ENCODE measurements around the gene DUSP5. TPM values are rescaled to one million over a fixed set of nuclear protein-coding genes. Genes with fewer than 3 reads are reported as not detected.
"Not testable (repeated sequence)": the region's sequence is repeated elsewhere in the genome, so short reads cannot be mapped to it uniquely, and the experiment has no call there.

The DUSP5 gene
- total RNA-seq, 4 donors from 2014 or later, result 22.1 to 33.8 (median 26.3) TPM

DNA sequence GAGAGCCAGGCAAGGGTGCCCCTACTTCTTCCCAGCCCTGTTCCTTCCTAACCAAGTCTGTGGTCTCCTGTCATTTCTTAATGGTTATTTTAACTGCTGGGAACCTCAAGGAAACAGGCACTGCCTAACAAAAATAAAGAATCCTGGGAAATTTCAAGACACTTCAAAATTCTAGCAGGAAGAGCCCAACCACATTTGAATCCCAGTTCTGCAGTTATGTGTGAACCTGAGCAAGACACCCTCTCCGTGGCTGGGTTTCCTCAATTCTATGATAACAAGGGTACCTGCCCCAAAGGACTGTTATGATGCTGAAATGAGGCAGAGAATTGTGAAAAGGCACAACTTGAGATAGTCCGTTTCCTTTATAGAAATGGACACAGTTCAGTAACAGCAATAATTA lies 36.2 kb upstream of the DUSP5 start:
- Histone ChIP-seq H3K27me3 (no peaks in the 10 kb centered on the region), H3K27ac (no peak overlapping the region), H3K4me3 (no peak overlapping the region), H3K9me3 (no peaks in the 10 kb centered on the region), H3K4me1 (peaks cover 0 to 20% (median 7%) of the 10 kb centered on the region in 4 donors), H3K36me3 (no peaks in the 10 kb centered on the region)
- DNase-seq, result no peak
- no peak for TF ChIP-seq POLR2A (IDR thresholded peaks at IDR 0.05)
- TF ChIP-seq, protein P1, sequence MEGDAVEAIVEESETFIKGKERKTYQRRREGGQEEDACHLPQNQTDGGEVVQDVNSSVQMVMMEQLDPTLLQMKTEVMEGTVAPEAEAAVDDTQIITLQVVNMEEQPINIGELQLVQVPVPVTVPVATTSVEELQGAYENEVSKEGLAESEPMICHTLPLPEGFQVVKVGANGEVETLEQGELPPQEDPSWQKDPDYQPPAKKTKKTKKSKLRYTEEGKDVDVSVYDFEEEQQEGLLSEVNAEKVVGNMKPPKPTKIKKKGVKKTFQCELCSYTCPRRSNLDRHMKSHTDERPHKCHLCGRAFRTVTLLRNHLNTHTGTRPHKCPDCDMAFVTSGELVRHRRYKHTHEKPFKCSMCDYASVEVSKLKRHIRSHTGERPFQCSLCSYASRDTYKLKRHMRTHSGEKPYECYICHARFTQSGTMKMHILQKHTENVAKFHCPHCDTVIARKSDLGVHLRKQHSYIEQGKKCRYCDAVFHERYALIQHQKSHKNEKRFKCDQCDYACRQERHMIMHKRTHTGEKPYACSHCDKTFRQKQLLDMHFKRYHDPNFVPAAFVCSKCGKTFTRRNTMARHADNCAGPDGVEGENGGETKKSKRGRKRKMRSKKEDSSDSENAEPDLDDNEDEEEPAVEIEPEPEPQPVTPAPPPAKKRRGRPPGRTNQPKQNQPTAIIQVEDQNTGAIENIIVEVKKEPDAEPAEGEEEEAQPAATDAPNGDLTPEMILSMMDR (IDR thresholded peaks at IDR 0.05), result no peak

DNA sequence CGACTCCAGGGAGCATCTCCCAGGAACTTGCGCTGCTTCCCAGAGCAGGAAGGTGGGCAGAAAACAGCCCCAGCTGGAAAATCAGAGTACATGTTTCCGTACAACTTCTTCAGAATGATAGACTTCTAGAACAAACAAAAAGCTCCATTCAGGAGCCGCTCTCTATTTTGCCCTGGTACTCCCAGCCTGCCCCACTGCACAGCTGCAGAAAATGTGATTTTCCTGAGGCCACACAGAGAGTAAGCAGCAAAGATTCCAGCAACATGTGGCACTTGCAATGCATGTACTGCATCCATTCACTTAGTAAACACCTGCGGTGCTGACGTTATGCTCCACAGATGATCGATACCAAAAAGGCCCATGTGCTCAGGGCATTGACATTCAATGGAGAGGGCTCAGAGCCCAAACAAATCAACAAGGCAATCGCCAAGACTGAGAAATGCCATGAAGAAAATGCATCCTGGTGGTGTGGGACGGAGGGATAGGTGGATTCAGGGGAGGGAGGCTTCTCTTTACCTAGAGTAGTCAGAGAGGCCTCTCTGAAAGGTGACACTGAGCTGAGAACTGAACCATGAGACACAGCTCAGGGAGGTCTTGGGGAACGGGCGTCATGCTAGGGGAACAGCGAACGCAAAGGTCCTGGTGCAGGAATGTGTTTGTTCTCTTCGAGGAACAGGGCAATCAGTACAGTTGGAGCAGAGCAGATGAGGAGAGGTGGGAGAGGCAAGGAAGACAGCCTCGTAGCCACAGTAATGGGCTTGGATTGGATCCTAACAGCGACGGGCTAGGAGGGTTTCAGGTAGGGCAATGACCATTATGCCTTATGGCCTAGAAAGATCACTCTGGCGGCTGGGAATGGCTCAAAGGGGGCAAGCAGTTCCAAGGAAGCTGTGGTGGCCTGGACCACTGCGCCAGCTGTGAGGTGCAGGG lies 35.3 kb upstream of the DUSP5 start:
- TF ChIP-seq POLR2A (IDR thresholded peaks at IDR 0.05), result no peak
- TF ChIP-seq, protein P1 (IDR thresholded peaks at IDR 0.05), result no peak
- Histone ChIP-seq H3K4me1 (peaks cover 0 to 19% (median 7%) of the 10 kb centered on the region in 4 donors), H3K36me3 (no peaks in the 10 kb centered on the region), H3K9me3 (no peaks in the 10 kb centered on the region), H3K27ac (no peak overlapping the region), H3K4me3 (no peak overlapping the region), H3K27me3 (no peaks in the 10 kb centered on the region)
- DNase-seq, result peak in 1 of 3 donors; percentile 23

DNA sequence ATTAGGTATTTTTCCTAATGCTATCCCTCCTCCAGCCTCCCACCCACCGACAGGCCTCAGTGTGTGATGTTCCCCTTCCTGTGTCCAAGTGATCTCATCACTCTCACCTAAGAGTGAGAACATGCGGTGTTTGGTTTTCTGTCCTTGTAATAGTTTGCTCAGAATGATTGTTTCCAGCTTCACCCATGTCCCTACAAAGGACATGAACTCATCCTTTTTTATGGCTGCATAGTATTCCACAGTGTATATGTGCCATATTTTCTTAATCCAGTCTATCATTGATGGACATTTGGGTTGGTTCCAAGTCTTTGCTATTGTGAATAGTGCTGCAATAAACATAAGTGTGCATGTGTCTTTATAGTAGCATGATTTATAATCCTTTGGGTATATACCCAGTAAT lies 29.4 kb upstream of the DUSP5 start:
- not testable (repeated sequence) for DNase-seq, H3K27ac ChIP-seq

DNA sequence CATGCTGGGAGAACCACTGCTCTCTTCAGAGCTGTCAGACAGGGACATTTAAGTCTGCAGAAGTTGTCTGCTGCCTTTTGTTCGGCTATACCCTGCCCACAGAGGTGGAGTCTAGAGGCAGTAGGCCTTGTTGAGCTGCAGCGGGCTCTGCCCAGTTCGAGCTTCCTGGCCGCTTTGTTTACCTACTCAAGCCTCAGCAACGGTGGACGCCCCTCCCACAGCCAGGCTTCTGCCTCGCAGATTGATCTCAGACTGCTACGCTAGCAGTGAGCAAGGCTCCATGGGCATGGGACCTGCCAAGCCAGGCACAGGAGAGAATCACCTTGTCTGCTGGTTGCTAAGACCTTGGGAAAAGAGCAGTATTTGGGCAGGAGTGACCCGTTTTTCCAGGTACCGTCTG lies 27.2 kb upstream of the DUSP5 start:
- not testable (repeated sequence) for H3K36me3 ChIP-seq, H3K27ac ChIP-seq, H3K4me1 ChIP-seq, H3K9me3 ChIP-seq, H3K4me3 ChIP-seq, H3K27me3 ChIP-seq
- DNase-seq, result peak in 1 of 3 donors; percentile 29

More for the DNA sequence above, 29.4 kb upstream of the DUSP5 start:
- H3K36me3 ChIP-seq, H3K9me3 ChIP-seq, H3K27me3 ChIP-seq, H3K4me3 ChIP-seq, H3K4me1 ChIP-seq: not testable (repeated sequence)

DNA sequence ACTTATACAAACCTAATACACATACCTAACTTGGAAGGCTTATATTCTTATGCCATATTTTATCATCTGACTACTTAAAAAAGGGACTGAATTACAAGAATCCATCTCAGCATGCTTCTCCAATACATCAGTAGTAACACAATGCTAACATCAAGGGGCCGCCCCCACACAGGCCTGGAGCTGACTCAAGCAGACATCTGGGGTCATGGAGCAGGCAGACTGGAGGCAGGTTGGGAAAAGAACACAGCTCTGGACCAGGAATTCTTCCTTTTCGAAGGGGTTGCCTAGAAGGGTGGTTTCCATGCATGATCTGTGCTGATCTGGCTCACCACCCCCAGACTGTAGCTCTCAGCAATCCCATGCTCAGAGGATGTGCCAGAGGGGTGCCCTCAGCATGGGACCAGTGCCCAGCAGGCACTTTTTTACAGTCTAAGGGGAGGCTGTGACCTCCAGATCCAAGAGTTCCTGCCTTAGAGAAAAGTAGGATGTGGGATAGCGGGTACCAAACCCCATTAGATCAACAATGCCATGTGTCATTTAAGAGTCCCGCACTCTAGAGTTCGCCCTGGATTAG lies 26.1 kb upstream of the DUSP5 start:
- Histone ChIP-seq H3K4me3 (no peak overlapping the region), H3K36me3 (no peaks in the 10 kb centered on the region), H3K27ac (no peak overlapping the region), H3K9me3 (no peaks in the 10 kb centered on the region), H3K4me1 (no peaks in the 10 kb centered on the region), H3K27me3 (no peaks in the 10 kb centered on the region)
- TF ChIP-seq POLR2A (IDR thresholded peaks at IDR 0.05), result no peak
- TF ChIP-seq, protein P1 (IDR thresholded peaks at IDR 0.05), result no peak
- peak in 1 of 3 donors; percentile 34 for DNase-seq

DNA sequence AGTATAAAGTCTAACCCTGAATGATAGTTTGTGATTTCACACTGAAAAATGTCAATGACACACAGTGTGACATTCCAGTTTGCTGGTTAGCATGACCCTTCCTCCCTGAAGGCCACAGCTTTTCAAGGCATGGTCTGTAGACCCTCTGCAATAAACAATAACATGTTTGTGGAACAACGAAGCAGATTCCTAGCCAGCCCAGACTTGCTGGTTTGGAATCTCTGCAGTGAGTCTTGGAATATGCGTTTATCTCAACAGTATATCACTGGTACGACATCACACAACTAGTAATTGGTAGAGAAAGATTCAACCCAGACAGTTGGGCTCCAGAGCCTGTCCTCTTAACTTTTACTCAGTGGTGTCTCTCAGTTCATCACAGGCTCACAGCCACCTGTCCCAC lies 23.7 kb upstream of the DUSP5 start:
- DNase-seq, result peak in 1 of 3 donors; percentile 13
- TF ChIP-seq POLR2A (IDR thresholded peaks at IDR 0.05), result no peak
- TF ChIP-seq, protein P1 (IDR thresholded peaks at IDR 0.05), result no peak
- Histone ChIP-seq H3K27ac (no peak overlapping the region), H3K36me3 (no peaks in the 10 kb centered on the region), H3K4me3 (no peak overlapping the region), H3K4me1 (no peaks in the 10 kb centered on the region), H3K27me3 (no peaks in the 10 kb centered on the region), H3K9me3 (no peaks in the 10 kb centered on the region)

Data from Peyer's patch (tissue), 4 donors.